Ectodermal cell (in vitro differentiated cells): ENCODE results near the gene GNRHR.
"Not testable (repeated sequence)": the region's sequence is repeated elsewhere in the genome, so short reads cannot be mapped to it uniquely, and the experiment has no call there.

Experiments used
- H3K27ac ChIP-seq: 2 replicates; pipeline ENCODE4 v1.7.0; 2013; ENCODE audit warnings: mild to moderate bottlenecking, low read depth, low read length; ENCODE audit not compliant: insufficient read depth, poor library complexity, severe bottlenecking
- H3K27me3 ChIP-seq: 2 replicates; pipeline ENCODE4 v1.7.0; 2013; ENCODE audit warnings: mild to moderate bottlenecking, low read length; ENCODE audit not compliant: insufficient read depth, control insufficient read depth, poor library complexity, severe bottlenecking
- H3K36me3 ChIP-seq: one replicate; pipeline ENCODE4 v1.7.0; 2013; ENCODE audit warnings: low read length; ENCODE audit not compliant: control insufficient read depth, insufficient read depth
- H3K4me1 ChIP-seq: one replicate; pipeline ENCODE4 v1.7.0; 2013; ENCODE audit warnings: low read length; ENCODE audit not compliant: control insufficient read depth, insufficient read depth
- H3K4me3 ChIP-seq: 2 replicates; pipeline ENCODE4 v1.7.0; 2013; ENCODE audit warnings: low read depth, low read length, control low read depth; ENCODE audit not compliant: insufficient read depth
- H3K9me3 ChIP-seq: 2 replicates; pipeline ENCODE4 v1.7.0; 2013; ENCODE audit warnings: mild to moderate bottlenecking, low read length, moderate library complexity; ENCODE audit not compliant: control insufficient read depth
- WGBS, 2 experiments: methylation state at CpG; one replicate each; pipeline ENCODE4 v1.1.7; 2013; ENCODE audit warnings: missing lambda C conversion rate in 2 of 2; 5-methylcytosine and 5-hydroxymethylcytosine counted together

GNRHR gene

GRCh38 chr4:67735325-67735724 lies 18.9 kb downstream of the GNRHR start:
- Histone ChIP-seq H3K36me3 (no peaks in the 10 kb centered on the region), H3K4me3 (no peak overlapping the region), H3K27ac (no peak overlapping the region), H3K27me3 (no peaks in the 10 kb centered on the region), H3K9me3 (no peaks in the 10 kb centered on the region), H3K4me1 (no peaks in the 10 kb centered on the region)

- H3K27ac ChIP-seq, H3K4me3 ChIP-seq, H3K4me1 ChIP-seq, H3K9me3 ChIP-seq, H3K27me3 ChIP-seq, H3K36me3 ChIP-seq: not testable (repeated sequence)
- 80 to 100% methylated on average over 3 of the region's 3 CpGs for WGBS, 2 experiments
These were observed 23.7 kb downstream of the GNRHR start for GRCh38 chr4:67730511-67730910.

- no peak overlapping the region for H3K27ac ChIP-seq
- no peaks in the 10 kb centered on the region for H3K27me3 ChIP-seq
- 88 to 92% methylated on average over 4 of the region's 4 CpGs for WGBS, 2 experiments
- H3K36me3 ChIP-seq: no peaks in the 10 kb centered on the region
- H3K4me3 ChIP-seq: no peak overlapping the region
- no peaks in the 10 kb centered on the region for H3K9me3 ChIP-seq
- H3K4me1 ChIP-seq: no peaks in the 10 kb centered on the region
These were observed 26.9 kb downstream of the GNRHR start for GRCh38 chr4:67727124-67727850.

GRCh38 chr4:67725981-67726380 lies 28.2 kb downstream of the GNRHR start:
- no peaks in the 10 kb centered on the region for H3K4me1 ChIP-seq
- no peak overlapping the region for H3K4me3 ChIP-seq
- no peaks in the 10 kb centered on the region for H3K36me3 ChIP-seq
- no peak overlapping the region for H3K27ac ChIP-seq
- no peaks in the 10 kb centered on the region for H3K27me3 ChIP-seq
- H3K9me3 ChIP-seq: no peaks in the 10 kb centered on the region
- 94 to 95% methylated on average over 4 of the region's 4 CpGs for WGBS, 2 experiments

GRCh38 chr4:67725132-67725531 lies 29.1 kb downstream of the GNRHR start:
- H3K4me1 ChIP-seq: no peaks in the 10 kb centered on the region
- no peaks in the 10 kb centered on the region for H3K9me3 ChIP-seq
- 98 to 100% methylated on average over 1 of the region's 1 CpG for WGBS, 2 experiments
- no peaks in the 10 kb centered on the region for H3K36me3 ChIP-seq
- H3K27ac ChIP-seq: no peak overlapping the region
- H3K4me3 ChIP-seq: no peak overlapping the region
- H3K27me3 ChIP-seq: no peaks in the 10 kb centered on the region

GRCh38 chr4:67723949-67724348 lies 30.2 kb downstream of the GNRHR start:
- Histone ChIP-seq H3K27me3 (no peaks in the 10 kb centered on the region), H3K27ac (no peak overlapping the region), H3K4me1 (no peaks in the 10 kb centered on the region), H3K4me3 (no peak overlapping the region), H3K36me3 (no peaks in the 10 kb centered on the region), H3K9me3 (no peaks in the 10 kb centered on the region)
- 90 to 95% methylated on average over 8 to 10 of the region's 10 CpGs for WGBS, 2 experiments

GRCh38 chr4:67723341-67723740 lies 30.8 kb downstream of the GNRHR start:
- no peaks in the 10 kb centered on the region for H3K27me3 ChIP-seq
- H3K27ac ChIP-seq: no peak overlapping the region
- 90 to 92% methylated on average over 5 of the region's 5 CpGs for WGBS, 2 experiments
- H3K4me3 ChIP-seq: no peak overlapping the region
- no peaks in the 10 kb centered on the region for H3K36me3 ChIP-seq
- H3K4me1 ChIP-seq: no peaks in the 10 kb centered on the region
- H3K9me3 ChIP-seq: no peaks in the 10 kb centered on the region

GRCh38 chr4:67721770-67722597 lies 32.2 kb downstream of the GNRHR start:
- H3K27me3 ChIP-seq: no peaks in the 10 kb centered on the region
- H3K36me3 ChIP-seq: no peaks in the 10 kb centered on the region
- WGBS, 2 experiments: 89 to 92% methylated on average over 9 of the region's 9 CpGs
- H3K9me3 ChIP-seq: no peaks in the 10 kb centered on the region
- H3K4me1 ChIP-seq: no peaks in the 10 kb centered on the region
- no peak overlapping the region for H3K27ac ChIP-seq
- no peak overlapping the region for H3K4me3 ChIP-seq

- H3K4me3 ChIP-seq: no peak overlapping the region
- H3K9me3 ChIP-seq: no peaks in the 10 kb centered on the region
- no peaks in the 10 kb centered on the region for H3K27me3 ChIP-seq
- no peaks in the 10 kb centered on the region for H3K36me3 ChIP-seq
- no peak overlapping the region for H3K27ac ChIP-seq
- H3K4me1 ChIP-seq: no peaks in the 10 kb centered on the region
- WGBS, 2 experiments: 93 to 95% methylated on average over 3 of the region's 3 CpGs
These were observed 32.8 kb downstream of the GNRHR start for GRCh38 chr4:67721315-67721769.

- 85 to 91% methylated on average over 3 of the region's 3 CpGs for WGBS, 2 experiments
- no peaks in the 10 kb centered on the region for H3K9me3 ChIP-seq
- H3K27ac ChIP-seq: no peak overlapping the region
- no peak overlapping the region for H3K4me3 ChIP-seq
- no peaks in the 10 kb centered on the region for H3K36me3 ChIP-seq
- no peaks in the 10 kb centered on the region for H3K27me3 ChIP-seq
- H3K4me1 ChIP-seq: no peaks in the 10 kb centered on the region
These were observed 34.1 kb downstream of the GNRHR start for GRCh38 chr4:67719953-67720617.
